ENCODE results near the gene SLC16A4.

DNA sequence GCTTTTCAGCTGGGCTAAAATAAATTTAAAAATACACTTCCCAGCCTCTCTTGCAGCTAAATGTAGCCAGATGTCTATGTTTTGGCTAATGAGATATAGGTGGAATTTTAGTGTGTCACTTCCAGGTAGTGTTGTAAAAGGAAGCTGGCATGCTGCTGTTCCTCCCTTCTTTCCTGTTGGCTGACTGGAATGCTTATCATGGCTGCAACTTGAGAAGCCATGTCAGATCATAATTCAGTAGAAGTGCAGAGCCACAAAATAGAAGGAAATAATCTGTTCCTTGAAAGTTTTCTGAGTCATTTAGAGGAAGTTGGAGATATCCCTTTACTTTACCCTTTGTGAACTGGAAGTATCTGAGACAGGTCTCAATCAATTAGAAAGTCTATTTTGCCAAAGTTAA is 62.6 kb downstream of the SLC16A4 start:
- TF ChIP-seq, protein P1, sequence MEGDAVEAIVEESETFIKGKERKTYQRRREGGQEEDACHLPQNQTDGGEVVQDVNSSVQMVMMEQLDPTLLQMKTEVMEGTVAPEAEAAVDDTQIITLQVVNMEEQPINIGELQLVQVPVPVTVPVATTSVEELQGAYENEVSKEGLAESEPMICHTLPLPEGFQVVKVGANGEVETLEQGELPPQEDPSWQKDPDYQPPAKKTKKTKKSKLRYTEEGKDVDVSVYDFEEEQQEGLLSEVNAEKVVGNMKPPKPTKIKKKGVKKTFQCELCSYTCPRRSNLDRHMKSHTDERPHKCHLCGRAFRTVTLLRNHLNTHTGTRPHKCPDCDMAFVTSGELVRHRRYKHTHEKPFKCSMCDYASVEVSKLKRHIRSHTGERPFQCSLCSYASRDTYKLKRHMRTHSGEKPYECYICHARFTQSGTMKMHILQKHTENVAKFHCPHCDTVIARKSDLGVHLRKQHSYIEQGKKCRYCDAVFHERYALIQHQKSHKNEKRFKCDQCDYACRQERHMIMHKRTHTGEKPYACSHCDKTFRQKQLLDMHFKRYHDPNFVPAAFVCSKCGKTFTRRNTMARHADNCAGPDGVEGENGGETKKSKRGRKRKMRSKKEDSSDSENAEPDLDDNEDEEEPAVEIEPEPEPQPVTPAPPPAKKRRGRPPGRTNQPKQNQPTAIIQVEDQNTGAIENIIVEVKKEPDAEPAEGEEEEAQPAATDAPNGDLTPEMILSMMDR (IDR thresholded peaks at IDR 0.05; ENCODE audit: low read depth, low read length) = no peak
- TF ChIP-seq MYC (IDR thresholded peaks at IDR 0.05; ENCODE audit: low read depth, low read length) (no peak), POLR2A (IDR thresholded peaks at IDR 0.05; ENCODE audit: extremely low read depth, insufficient read length) (no peak), MAX (IDR thresholded peaks at IDR 0.05; ENCODE audit: low read depth, low read length) (no peak)

Measured in NB4 (cell line).